NT2/D1 (cell line): ENCODE data around the gene NOP14.

Source experiments
- DNase-seq: peaks from one replicate; pipeline ENCODE4 v3.0.0-alpha.2; 2011; ENCODE audit warnings: low read depth, low spot score
- H3K27me3 ChIP-seq: 2 replicates; pipeline ENCODE4 v1.6.0; 2011; ENCODE audit warnings: mild to moderate bottlenecking; ENCODE audit not compliant: insufficient read length, insufficient read depth
- H3K36me3 ChIP-seq: 2 replicates; pipeline ENCODE4 v1.6.1; 2011; ENCODE audit warnings: mild to moderate bottlenecking, low read length, mixed read lengths; ENCODE audit not compliant: insufficient read depth, insufficient read length
- H3K4me1 ChIP-seq: 2 replicates; pipeline ENCODE4 v1.5.1; 2011; ENCODE audit not compliant: insufficient read depth, insufficient read length
- H3K4me3 ChIP-seq: 2 replicates; pipeline ENCODE4 v1.5.1; 2011; ENCODE audit warnings: low read depth; ENCODE audit not compliant: insufficient read length
- H3K9ac ChIP-seq: 2 replicates; pipeline ENCODE4 v1.6.0; 2011; ENCODE audit warnings: low read depth; ENCODE audit not compliant: insufficient read length
- H3K9me3 ChIP-seq: 2 replicates; pipeline ENCODE4 v1.5.1; 2011; ENCODE audit warnings: mild to moderate bottlenecking, low read length; ENCODE audit not compliant: insufficient read depth
- SUZ12 ChIP-seq: IDR thresholded peaks from 2 replicates; pipeline ENCODE4 v1.6.1; 2011; ENCODE audit not compliant: insufficient read length, insufficient read depth; ENCODE audit errors: extremely low read depth
- YY1 ChIP-seq: IDR thresholded peaks from 2 replicates; pipeline ENCODE4 v1.6.1; 2011; ENCODE audit not compliant: insufficient read length, insufficient read depth
- ZNF274 ChIP-seq: IDR thresholded peaks from 2 replicates; pipeline ENCODE4 v1.6.1; 2011; ENCODE audit warnings: mild to moderate bottlenecking, low read depth, low read length

NOP14 gene

GRCh38 chr4:2944091-2944482 lies 19.1 kb downstream of the NOP14 start:
- Histone ChIP-seq H3K9me3 (no peaks in the 10 kb centered on the region), H3K36me3 (peaks cover 100% of the 10 kb centered on the region), H3K4me3 (no peak overlapping the region), H3K9ac (no peak overlapping the region), H3K27me3 (no peaks in the 10 kb centered on the region), H3K4me1 (peaks cover 14% of the 10 kb centered on the region)
- TF ChIP-seq ZNF274 (no peak), SUZ12 (no peak), YY1 (no peak)
- DNase-seq = no peak

GRCh38 chr4:2943364-2944090 lies 19.7 kb downstream of the NOP14 start:
- H3K4me1 ChIP-seq = peaks cover 14% of the 10 kb centered on the region
- no peak overlapping the region for H3K9ac ChIP-seq
- no peaks in the 10 kb centered on the region for H3K27me3 ChIP-seq
- DNase-seq = no peak
- H3K9me3 ChIP-seq = no peaks in the 10 kb centered on the region
- H3K36me3 ChIP-seq = peaks cover 100% of the 10 kb centered on the region
- TF ChIP-seq SUZ12 = no peak
- no peak for TF ChIP-seq YY1
- TF ChIP-seq ZNF274 = no peak
- H3K4me3 ChIP-seq = no peak overlapping the region

- TF ChIP-seq YY1 (no peak), SUZ12 (no peak), ZNF274 (no peak)
- no peak overlapping the region for H3K9ac ChIP-seq
- no peak for DNase-seq
These were observed 20.5 kb downstream of the NOP14 start for GRCh38 chr4:2942532-2943363.

GRCh38 chr4:2942037-2942531 lies 21.1 kb downstream of the NOP14 start:
- Histone ChIP-seq H3K4me1 (peaks cover 15% of the 10 kb centered on the region), H3K27me3 (no peaks in the 10 kb centered on the region), H3K4me3 (no peak overlapping the region), H3K9ac (no peak overlapping the region), H3K36me3 (peaks cover 99% of the 10 kb centered on the region), H3K9me3 (no peaks in the 10 kb centered on the region)
- TF ChIP-seq ZNF274 (no peak), YY1 (no peak), SUZ12 (no peak)
- DNase-seq = no peak

More at GRCh38 chr4:2942532-2943363, 20.5 kb downstream of the NOP14 start:
- Histone ChIP-seq H3K4me1 (peaks cover 14% of the 10 kb centered on the region), H3K4me3 (no peak overlapping the region), H3K9me3 (no peaks in the 10 kb centered on the region), H3K27me3 (no peaks in the 10 kb centered on the region), H3K36me3 (peaks cover 99% of the 10 kb centered on the region)

- H3K27me3 ChIP-seq = no peaks in the 10 kb centered on the region
- H3K9me3 ChIP-seq = no peaks in the 10 kb centered on the region
- no peak for TF ChIP-seq YY1
- peaks cover 22% of the 10 kb centered on the region for H3K4me1 ChIP-seq
- peaks cover 99% of the 10 kb centered on the region for H3K36me3 ChIP-seq
- H3K4me3 ChIP-seq = no peak overlapping the region
- H3K9ac ChIP-seq = no peak overlapping the region
- DNase-seq = no peak
These were observed 21.8 kb downstream of the NOP14 start for GRCh38 chr4:2941138-2942036.

- DNase-seq = no peak
- no peaks in the 10 kb centered on the region for H3K27me3 ChIP-seq
- no peaks in the 10 kb centered on the region for H3K9me3 ChIP-seq
- TF ChIP-seq ZNF274 (no peak), YY1 (no peak), SUZ12 (no peak)
- H3K36me3 ChIP-seq = peaks cover 98% of the 10 kb centered on the region
- peaks cover 26% of the 10 kb centered on the region for H3K4me1 ChIP-seq
- H3K9ac ChIP-seq = no peak overlapping the region
- H3K4me3 ChIP-seq = no peak overlapping the region
These were observed 22.7 kb downstream of the NOP14 start for GRCh38 chr4:2940267-2941137.
